Measurements from ENCODE around the gene CD58. TPM values are rescaled to one million over a fixed set of nuclear protein-coding genes. Genes with fewer than 3 reads are reported as not detected.

Gene CD58
- total and polyA plus RNA-seq, 2 of the 4 experiments (the other 2 are of a cell fraction): 5.4 to 5.7 TPM

- Histone ChIP-seq H3K18ac (ENCODE audit: low read depth, low read length) (no peak overlapping the region), H2AK5ac (ENCODE audit: low read depth, low read length) (no peak overlapping the region), H3K14ac (replicated peaks; ENCODE audit: low read depth, low read length) (no peak overlapping the region), H4K91ac (ENCODE audit: insufficient read depth, low read depth, low read length) (no peak overlapping the region), H4K8ac (ENCODE audit: low read depth in 2 of 2, low read length in 2 of 2) (no peak overlapping the region), H3K4me2 (ENCODE audit: low read depth, low read length) (no peak overlapping the region), H3K56ac (ENCODE audit: extremely low read depth, insufficient read depth, low read length) (no peak overlapping the region), H3K9ac (ENCODE audit: low read depth, low read length) (no peak overlapping the region), H3K4me3 (ENCODE audit: insufficient read depth, low read depth, low read length) (no peak overlapping the region), H3K79me1 (ENCODE audit: low read depth in 1 of 2, low read length in 2 of 2) (no peaks in the 10 kb centered on the region), H3K27me3 (ENCODE audit: control insufficient read depth, insufficient read depth, low read length) (no peaks in the 10 kb centered on the region), H2AK9ac (replicated peaks; ENCODE audit: low read depth, low read length, poor library complexity) (no peak overlapping the region), H3K36me3 (ENCODE audit: control insufficient read depth, insufficient read depth, low read length) (no peaks in the 10 kb centered on the region), H4K5ac (ENCODE audit: low read depth, low read length) (no peak overlapping the region), H3K9me1 (ENCODE audit: insufficient read depth, low read length) (no peaks in the 10 kb centered on the region; the same call in 1 of the 2 replicates), H3K23ac (ENCODE audit: low read depth, low read length) (no peak overlapping the region), H2BK5ac (ENCODE audit: low read depth, low read length, poor library complexity, severe bottlenecking) (no peak overlapping the region), H2BK20ac (ENCODE audit: low read depth, low read length) (no peak overlapping the region), H2BK15ac (ENCODE audit: low read depth, low read length) (no peak overlapping the region), H4K20me1 (ENCODE audit: insufficient read depth, low read length) (no peaks in the 10 kb centered on the region), H2AFZ (replicated peaks; ENCODE audit: low read length, poor library complexity) (peak overlapping the region; percentile 37), H3K4ac (ENCODE audit: low read depth, low read length) (no peak overlapping the region), H3K9me3 (ENCODE audit: control insufficient read depth, insufficient read depth, low read length) (no peaks in the 10 kb centered on the region), H3K4me1 (ENCODE audit: control insufficient read depth, insufficient read depth, low read length) (no peaks in the 10 kb centered on the region), H2BK120ac (ENCODE audit: low read depth, low read length) (no peak overlapping the region), H3K27ac (ENCODE audit: insufficient read depth, low read length) (no peak overlapping the region)
- 0 out of 2 replicates have a peak, but pooled peaks have one; percentile 29 for TF ChIP-seq MXI1 (IDR thresholded peaks at IDR 0.05; ENCODE audit: borderline replicate concordance, low read depth, low read length)
- TF ChIP-seq RFX5 (IDR thresholded peaks at IDR 0.05; ENCODE audit: low read depth, low read length): no peak
- intact Hi-C loops (cut with micrococcal nuclease): no loop called here
- dilution Hi-C loops (cut with HindIII; ENCODE audit: low sequenced_read_pairs, unreplicated experiment): no loop called here
- POLR2A ChIA-PET (ENCODE audit: unreplicated experiment): no interaction called here
- in situ Hi-C loops (cut with MboI; ENCODE audit: low sequenced_read_pairs): no loop called here
- DNase-seq (peak; percentile 48), ATAC-seq (ENCODE audit: low read depth) (peak; percentile 68)
- CTCF ChIA-PET: interaction anchor here (0.6 kb wide), 1 partner anchor 532 kb away, joined by 3 read pairs; no protein-coding TSS in a partner anchor
- no TSS peak for BruUV-seq (replicated peaks)
- WGBS, 2 experiments (ENCODE audit: extremely low coverage in 2 of 2, insufficient read length in 1 of 2): 80% methylated on average over 1 of the region's 6 CpGs; no CpG with 5 or more reads in 1 of the 2 experiments
Observed at GRCh38 chr1:116556289-116557006, 14.4 kb downstream of the CD58 start.
